NCI-H128 (cell line): ENCODE results near the gene FER.
"Not testable (repeated sequence)": the region's sequence is repeated elsewhere in the genome, so short reads cannot be mapped to it uniquely, and the experiment has no call there.

Experiments
- DNase-seq: peaks from one replicate; lab custom pipeline; 2025; ENCODE audit not compliant: unreplicated experiment; lab: John Stamatoyannopoulos, UW

Gene FER

DNA sequence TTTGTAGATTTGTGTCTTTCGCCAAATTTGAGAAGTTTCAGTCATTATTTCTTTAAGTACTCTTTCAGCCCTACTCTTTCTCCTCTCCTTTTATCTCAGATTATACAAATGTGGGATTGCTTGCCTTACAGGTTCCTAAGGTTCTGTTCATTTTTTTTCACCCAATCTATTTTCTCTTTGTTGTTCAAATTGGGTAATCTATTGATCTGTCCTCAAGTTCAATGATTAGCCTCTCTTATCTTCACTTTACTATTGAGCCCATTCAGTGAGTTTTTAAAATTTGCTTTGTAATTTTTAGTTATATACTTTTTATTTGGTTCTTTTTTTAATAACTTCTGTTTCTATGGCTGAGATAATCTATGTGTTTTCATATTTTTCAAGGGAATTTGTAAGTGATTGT, 282.1 kb downstream of the FER start:
- DNase-seq, result no peak

DNA sequence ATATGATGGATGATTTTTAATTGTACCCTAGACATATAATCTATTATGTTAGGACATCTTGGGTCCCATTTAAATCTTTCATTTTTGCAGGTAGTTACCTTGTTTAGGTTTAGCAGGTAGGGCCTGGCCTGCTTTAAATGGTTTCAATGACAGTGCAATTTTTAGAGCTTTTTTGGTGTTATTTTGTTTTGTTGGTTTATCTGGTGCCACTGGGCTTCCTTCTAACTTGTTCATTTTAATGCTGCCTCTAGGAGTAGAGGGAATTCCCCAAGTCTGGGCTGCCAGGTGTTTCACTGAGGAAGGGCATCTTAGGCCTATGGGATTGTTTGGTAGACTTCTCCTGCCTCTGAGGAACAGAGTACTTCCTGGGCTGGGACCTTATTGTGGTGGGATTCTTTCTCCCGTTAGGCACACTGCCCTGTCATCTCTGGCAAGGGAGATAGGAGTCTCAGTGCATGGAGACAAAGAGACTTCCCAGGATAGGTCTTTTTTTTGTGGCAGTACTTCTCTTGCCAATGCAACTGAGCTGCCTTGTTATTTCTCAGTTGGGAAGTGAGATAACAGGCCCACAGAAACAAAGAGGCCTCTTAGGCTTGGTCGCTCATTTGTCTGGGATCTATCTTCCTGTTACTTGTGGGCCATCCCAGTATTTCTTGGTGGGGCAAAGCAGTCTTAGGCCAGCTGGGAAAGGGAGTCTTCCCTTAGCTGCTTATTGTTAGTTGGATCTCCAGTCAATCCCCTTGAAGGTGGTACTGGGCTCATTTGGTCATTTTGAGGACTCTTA, 282.9 kb downstream of the FER start:
- DNase-seq, result no peak

GRCh38 chr5:109034306-109034705, 286.6 kb downstream of the FER start:
- no peak for DNase-seq

- no peak for DNase-seq
Measured at GRCh38 chr5:109035436-109035835, 287.7 kb downstream of the FER start.

GRCh38 chr5:109038209-109038840, 290.6 kb downstream of the FER start:
- DNase-seq, result no peak

DNA sequence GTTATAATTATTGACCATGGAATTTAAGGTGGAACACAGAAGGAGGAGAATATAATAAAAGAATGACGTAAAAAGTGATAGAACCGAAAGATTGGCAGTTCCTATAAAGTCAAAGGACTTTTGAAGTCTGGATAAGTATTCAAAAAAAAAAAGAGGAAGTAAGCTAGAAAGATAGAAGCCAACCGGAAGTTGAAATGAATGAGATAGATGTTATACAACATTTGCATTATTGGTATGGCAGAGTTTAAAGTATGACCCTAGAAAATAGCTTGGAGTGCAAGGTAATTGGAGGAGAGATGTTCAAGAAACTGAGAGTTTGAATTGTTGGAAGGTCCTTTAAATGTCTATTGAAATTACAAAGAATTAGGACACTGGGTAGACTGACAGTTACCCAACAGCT, 293.6 kb downstream of the FER start:
- no peak for DNase-seq

DNA sequence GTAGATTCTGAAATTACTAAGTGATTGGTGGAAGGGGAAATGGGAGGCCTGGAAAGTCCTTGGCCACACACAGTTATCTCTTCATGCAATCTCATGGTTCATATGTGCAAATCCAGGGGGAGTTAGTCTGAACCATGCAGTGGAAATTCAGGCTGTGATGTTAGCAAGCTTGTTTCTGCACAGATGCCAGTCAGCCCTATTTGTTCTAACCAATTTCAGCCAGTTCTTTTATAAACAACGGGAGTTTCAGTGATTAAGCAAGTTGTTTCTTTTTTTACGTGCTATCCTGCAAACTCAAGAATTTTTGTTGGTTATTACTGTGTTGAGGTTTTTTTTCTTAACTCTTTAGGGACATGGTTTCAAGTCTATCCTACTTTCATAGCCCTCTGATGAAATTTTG, 298.0 kb downstream of the FER start:
- DNase-seq, result no peak

DNA sequence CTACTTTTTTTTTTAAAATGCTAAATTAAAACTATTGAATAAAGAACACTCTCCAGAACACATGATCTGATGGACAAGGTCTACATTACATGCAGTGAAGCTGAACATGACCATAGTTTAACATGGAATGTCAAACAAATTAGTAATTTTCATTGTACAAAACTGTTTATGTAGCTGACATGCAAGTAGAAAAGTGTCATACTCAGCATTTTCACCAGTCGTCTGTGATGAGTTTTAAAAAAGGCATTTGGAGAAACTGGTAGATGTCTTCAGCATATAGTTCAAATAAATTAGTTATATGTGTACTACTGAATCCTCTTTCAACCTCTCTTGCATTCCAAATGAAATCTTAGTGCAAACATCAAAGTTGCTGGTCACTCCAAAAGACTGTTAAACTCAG, 301.9 kb downstream of the FER start:
- DNase-seq, result no peak

DNA sequence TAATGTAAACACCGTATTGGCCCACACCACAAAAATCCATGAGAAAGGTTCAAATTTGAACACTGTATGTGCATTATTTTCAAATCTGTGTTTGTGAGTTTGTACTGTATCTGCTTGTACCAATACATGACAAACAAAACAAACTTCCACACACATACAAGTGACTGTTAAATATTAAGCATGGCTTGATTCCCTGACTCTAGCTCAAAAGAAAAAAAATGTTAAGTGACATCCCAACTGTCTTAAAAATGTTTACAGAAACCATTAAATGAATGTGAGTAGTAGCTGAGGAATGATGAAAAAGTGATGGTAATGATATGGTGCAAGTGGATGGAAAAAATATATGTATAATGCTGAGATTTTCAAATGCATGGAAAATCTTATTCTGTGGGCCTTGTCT, 302.6 kb downstream of the FER start:
- not testable (repeated sequence) for DNase-seq

- DNase-seq, result not testable (repeated sequence)
Measured at GRCh38 chr5:109052216-109052615, 304.5 kb downstream of the FER start.

DNA sequence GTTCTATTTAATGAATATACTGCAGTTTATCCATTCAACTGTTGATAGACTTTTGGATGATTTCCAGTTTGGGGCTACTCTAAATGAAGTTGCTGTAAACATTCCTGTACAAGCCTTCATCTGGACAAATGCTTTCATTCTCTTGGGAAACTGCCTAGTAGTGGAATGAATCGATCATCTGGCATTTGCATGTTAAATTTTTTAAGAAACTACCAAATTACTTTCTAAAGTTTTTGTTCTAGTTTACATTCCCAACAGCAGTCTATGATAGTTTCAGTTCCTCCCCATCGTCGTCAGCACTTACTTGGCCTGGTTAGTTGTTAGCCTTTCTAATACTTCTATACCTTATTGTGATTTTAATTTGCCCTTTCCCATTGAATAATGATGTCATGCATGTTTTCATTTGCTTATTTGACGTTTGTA, 306.3 kb downstream of the FER start:
- no peak for DNase-seq

DNA sequence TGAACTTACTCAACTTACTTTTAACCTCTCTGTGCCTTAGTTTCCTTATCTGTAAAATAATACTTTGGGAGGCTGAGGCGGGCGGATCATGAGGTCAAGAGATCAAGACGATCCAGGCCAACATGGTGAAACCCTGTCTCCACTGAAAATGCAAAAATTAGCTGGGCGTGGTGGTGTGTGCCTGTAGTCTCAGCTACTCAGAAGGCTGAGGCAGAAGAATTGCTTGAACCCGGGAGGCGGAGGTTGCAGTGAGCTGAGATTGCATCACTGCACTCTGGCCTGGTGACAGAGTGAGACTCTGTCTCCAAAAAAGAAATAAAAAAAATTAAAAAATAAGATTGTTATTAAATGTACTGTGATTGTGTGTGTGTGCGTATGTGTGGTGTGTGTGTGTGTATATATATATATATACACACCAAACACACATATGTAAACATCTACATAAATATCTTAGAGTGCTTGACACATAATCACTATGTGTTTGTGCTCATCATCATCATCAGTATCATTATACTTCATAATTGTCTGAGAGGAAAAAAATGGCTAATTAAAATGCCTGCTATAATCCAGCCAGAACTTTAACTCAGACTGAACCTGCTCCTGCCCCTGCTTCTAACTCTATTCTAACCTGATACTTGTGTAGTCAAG, 312.8 kb downstream of the FER start:
- DNase-seq, result no peak

GRCh38 chr5:109062664-109063063, 315.0 kb downstream of the FER start:
- no peak for DNase-seq

DNA sequence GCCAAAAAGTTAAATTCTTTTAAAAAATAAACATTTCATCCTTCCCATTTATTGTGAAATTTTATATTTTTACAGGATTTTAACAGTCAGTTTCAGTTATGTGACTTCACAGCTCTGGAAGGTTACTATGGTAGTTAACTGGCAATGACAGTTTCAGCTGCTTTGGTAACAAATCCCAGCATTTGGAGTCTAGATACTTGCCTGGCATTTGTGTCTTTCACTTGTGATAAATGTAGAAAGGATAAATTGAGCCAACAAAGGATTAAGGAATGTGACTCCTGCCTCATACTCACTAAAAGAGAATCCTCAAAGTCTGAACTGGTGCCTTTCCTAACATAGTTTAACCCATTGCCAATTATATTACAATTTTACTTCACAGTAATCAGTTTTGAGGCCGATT, 315.5 kb downstream of the FER start:
- no peak for DNase-seq

- no peak for DNase-seq
Measured at GRCh38 chr5:109076741-109077140, 329.0 kb downstream of the FER start.

DNA sequence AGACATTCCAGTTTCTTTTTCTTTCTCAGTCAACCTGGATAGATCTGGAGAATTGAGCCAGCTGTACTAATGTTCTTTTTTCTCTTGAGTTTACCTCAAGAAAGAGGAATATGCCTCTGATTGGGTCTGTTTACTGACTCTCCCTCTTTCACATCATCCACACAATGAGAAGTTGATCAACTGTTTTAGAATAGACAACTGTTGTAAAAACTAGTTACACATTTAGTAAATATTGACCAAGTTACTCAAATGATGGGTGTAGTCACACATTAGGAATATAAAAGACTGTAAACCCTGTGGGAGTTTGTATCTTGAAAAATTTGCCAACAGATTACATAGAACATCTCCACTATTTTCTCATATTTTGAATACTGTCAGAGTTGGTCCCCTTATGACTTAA, 330.8 kb downstream of the FER start:
- DNase-seq, result no peak

GRCh38 chr5:109080481-109080880, 332.8 kb downstream of the FER start:
- no peak for DNase-seq

DNA sequence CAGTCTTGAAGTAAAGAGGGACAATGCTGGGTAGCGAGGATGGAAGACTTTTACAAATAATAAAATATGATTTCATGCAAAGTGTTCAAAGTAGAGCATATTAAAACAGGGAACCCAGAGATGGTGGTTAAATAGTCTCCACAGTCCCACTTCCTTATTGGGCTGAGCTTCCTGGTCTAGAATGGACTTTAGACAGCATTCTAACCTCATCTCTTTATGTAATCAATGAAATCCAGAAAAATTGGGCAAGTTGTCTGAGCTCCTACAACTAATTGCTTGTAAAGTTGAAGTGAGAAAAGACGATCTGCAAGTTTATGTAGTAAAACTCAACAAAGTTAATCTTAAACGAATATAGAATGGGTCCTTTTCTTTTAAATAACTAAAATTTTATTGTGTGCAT, 333.2 kb downstream of the FER start:
- no peak for DNase-seq

GRCh38 chr5:109083937-109084336, 336.2 kb downstream of the FER start:
- DNase-seq, result no peak

- no peak for DNase-seq
Measured at GRCh38 chr5:109089191-109089590, 341.5 kb downstream of the FER start.

GRCh38 chr5:109099081-109099480, 351.4 kb downstream of the FER start:
- no peak for DNase-seq

GRCh38 chr5:109100971-109101370, 353.3 kb downstream of the FER start:
- DNase-seq, result no peak
